ENCODE measurements around the gene HP1BP3. TPM values are rescaled to one million over a fixed set of nuclear protein-coding genes. Genes with fewer than 3 reads are reported as not detected.

HP1BP3 gene
- total RNA-seq, 1 experiment from 2014 or later, result 251 TPM

DNA sequence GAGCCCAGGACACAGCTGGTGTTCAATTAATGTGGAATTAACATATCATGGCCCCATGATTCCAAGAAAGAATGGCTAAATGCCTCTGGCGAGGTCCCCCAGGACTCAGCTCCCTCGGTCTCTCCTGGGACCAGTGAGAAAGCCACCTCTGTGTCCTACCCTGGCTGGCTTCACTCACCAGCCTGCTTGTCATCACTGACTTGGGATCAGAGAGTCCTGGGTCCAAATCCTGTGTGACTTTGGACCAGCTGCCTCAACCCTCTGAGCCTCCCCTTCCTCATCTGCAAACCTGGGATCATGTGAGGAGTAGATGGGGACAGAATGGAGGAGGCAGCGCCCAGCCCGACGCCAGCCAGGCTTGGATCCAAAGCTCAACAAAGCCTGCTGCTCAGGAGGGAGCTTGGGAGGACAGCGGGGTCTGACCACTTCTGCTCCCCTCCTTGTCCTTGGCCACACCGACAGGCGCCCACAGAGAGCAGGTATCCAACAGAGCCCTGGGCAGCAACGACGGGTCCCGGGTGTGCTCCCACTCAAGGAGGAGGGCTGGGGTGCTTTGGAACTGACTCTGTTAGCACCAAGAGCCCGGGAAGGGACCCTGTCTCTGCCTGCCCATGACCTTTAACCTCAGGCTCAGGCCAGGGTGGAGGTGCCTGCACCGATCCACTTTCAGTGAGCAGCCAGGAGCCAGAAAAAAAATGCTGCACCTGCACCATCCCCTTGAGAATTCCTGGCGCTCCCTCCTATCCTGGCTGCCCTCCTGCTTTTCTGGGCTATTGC is 57.8 kb downstream of the HP1BP3 start:
- Histone ChIP-seq H3K4me1 (replicated peaks; ENCODE audit: insufficient read depth) (peaks cover 12% of the 10 kb centered on the region), H3K9me2 (ENCODE audit: insufficient read depth) (no peaks in the 10 kb centered on the region), H4K20me1 (ENCODE audit: insufficient read depth) (no peaks in the 10 kb centered on the region), H3K36me3 (ENCODE audit: low read depth) (no peaks in the 10 kb centered on the region), H3K4me3 (no peak overlapping the region), H3F3A (ENCODE audit: insufficient read depth, low read depth) (peaks cover 11% of the 10 kb centered on the region), H3K9me3 (ENCODE audit: insufficient read depth, low read depth) (no peaks in the 10 kb centered on the region), H3K27ac (no peak overlapping the region), H2AFZ (no peak overlapping the region), H3K79me2 (ENCODE audit: low read depth) (no peaks in the 10 kb centered on the region), H3K4me2 (no peak overlapping the region), H3K27me3 (ENCODE audit: insufficient read depth, low read depth) (no peaks in the 10 kb centered on the region)
- ChIA-PET CTCF (no interaction called here), POLR2A (ENCODE audit: unreplicated experiment) (no interaction called here)
- no peak for DNase-seq
- intact Hi-C loops (cut with micrococcal nuclease; ENCODE audit: unreplicated experiment), result no loop called here
- no TSS peak for BruUV-seq (replicated peaks)
- no peak for TF ChIP-seq EZH2 (IDR thresholded peaks at IDR 0.05; ENCODE audit: low read depth)
- TF ChIP-seq, protein P1, sequence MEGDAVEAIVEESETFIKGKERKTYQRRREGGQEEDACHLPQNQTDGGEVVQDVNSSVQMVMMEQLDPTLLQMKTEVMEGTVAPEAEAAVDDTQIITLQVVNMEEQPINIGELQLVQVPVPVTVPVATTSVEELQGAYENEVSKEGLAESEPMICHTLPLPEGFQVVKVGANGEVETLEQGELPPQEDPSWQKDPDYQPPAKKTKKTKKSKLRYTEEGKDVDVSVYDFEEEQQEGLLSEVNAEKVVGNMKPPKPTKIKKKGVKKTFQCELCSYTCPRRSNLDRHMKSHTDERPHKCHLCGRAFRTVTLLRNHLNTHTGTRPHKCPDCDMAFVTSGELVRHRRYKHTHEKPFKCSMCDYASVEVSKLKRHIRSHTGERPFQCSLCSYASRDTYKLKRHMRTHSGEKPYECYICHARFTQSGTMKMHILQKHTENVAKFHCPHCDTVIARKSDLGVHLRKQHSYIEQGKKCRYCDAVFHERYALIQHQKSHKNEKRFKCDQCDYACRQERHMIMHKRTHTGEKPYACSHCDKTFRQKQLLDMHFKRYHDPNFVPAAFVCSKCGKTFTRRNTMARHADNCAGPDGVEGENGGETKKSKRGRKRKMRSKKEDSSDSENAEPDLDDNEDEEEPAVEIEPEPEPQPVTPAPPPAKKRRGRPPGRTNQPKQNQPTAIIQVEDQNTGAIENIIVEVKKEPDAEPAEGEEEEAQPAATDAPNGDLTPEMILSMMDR (conservative IDR thresholded peaks at IDR 0.05), result no peak

DNA sequence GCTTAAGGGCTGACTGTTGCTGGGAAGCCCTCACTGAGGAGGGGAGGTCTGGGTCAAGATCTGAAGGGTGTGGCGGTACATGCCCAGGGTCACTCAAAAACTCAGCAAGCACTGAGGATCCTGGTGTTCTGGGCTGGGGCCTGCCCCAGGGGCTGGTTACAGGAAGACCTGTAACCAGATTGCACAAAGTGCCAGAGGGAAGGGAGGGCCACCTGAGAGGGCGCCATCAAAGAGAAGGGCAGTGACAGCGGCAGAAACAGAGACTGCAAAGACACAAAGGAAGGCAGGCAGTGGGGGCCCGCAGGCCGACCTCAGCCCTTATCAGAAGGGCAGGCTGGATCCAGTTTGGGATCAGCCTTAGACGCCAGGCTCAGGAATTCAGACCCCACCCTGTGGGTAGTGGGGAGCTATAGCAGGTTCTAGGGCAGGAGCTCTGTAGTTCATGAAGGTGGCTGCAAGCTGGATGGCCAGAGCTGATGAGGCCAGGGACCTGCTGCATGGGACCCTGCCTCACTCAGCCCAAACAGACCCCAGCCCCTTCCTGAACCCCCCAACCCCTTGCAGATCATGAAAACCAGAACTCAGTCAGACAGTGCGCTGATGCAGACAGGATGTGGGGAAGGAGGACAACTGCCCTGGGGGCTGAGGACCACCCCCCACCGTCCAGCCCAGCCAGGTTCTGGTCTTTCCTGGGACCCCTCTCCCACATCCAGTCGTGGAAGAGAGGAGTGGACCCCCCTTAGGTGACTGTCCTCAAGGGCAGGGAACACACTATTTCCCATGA is 58.5 kb downstream of the HP1BP3 start:
- Histone ChIP-seq H3F3A (ENCODE audit: insufficient read depth, low read depth) (peaks cover 4% of the 10 kb centered on the region; the same call in 1 of the 2 replicates), H3K4me2 (no peak overlapping the region), H3K79me2 (ENCODE audit: low read depth) (no peaks in the 10 kb centered on the region), H4K20me1 (ENCODE audit: insufficient read depth) (no peaks in the 10 kb centered on the region), H3K27me3 (ENCODE audit: insufficient read depth, low read depth) (no peaks in the 10 kb centered on the region), H3K36me3 (ENCODE audit: low read depth) (no peaks in the 10 kb centered on the region), H3K9me3 (ENCODE audit: insufficient read depth, low read depth) (no peaks in the 10 kb centered on the region), H2AFZ (no peak overlapping the region), H3K27ac (no peak overlapping the region), H3K4me3 (no peak overlapping the region), H3K9me2 (ENCODE audit: insufficient read depth) (no peaks in the 10 kb centered on the region), H3K4me1 (replicated peaks; ENCODE audit: insufficient read depth) (peaks cover 4% of the 10 kb centered on the region)
- ChIA-PET CTCF (no interaction called here), POLR2A (ENCODE audit: unreplicated experiment) (no interaction called here)
- DNase-seq, result peak in 1 of 2 experiments; percentile 16
- TF ChIP-seq, protein P1 (conservative IDR thresholded peaks at IDR 0.05), result no peak
- TF ChIP-seq EZH2 (IDR thresholded peaks at IDR 0.05; ENCODE audit: low read depth), result no peak
- BruUV-seq (replicated peaks), result no TSS peak
- intact Hi-C loops (cut with micrococcal nuclease; ENCODE audit: unreplicated experiment), result no loop called here

DNA sequence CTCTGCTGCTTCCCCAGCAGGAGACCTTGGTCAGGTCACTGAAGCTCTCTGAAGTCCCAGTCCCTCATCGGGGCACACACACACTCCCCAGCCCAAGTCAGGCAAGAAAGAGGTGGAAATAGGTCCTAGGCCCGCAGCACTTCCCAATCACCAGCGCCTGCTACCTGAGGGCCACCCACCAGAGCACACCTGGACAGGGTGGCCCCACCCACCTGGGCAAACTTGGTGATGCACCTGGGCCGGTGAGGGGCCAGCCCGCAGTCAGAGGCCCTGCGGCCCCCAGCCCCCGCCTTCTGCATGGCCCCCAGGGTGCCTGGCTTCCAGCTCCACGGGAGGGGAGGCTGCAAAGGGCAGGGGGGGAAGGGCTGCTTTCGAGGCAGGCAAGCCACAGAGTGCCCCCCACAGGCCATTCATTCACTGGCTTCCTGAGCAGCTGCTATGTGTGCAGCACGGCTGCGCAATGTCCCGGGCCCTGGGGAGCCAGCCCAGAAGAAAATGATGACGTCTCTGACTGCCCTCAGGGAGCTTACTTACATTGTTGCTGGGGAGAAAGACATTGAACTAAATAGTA is 59.3 kb downstream of the HP1BP3 start:
- no peak for TF ChIP-seq EZH2 (IDR thresholded peaks at IDR 0.05; ENCODE audit: low read depth)
- TF ChIP-seq, protein P1 (conservative IDR thresholded peaks at IDR 0.05), result no peak
- intact Hi-C loops (cut with micrococcal nuclease; ENCODE audit: unreplicated experiment), result no loop called here
- no peaks in the 10 kb centered on the region for H4K20me1 ChIP-seq (ENCODE audit: insufficient read depth)
- H3K27ac ChIP-seq, result no peak overlapping the region
- H3K4me2 ChIP-seq, result no peak overlapping the region
- POLR2A ChIA-PET (ENCODE audit: unreplicated experiment), result no interaction called here
- H3K36me3 ChIP-seq (ENCODE audit: low read depth), result no peaks in the 10 kb centered on the region
- no peaks in the 10 kb centered on the region for H3K27me3 ChIP-seq (ENCODE audit: insufficient read depth, low read depth)
- H3K4me3 ChIP-seq, result no peak overlapping the region
- no peaks in the 10 kb centered on the region; the same call in 1 of the 2 replicates for H3F3A ChIP-seq (ENCODE audit: insufficient read depth, low read depth)
- no peaks in the 10 kb centered on the region for H3K79me2 ChIP-seq (ENCODE audit: low read depth)
- BruUV-seq (replicated peaks), result no TSS peak
- no peak for DNase-seq
- no peaks in the 10 kb centered on the region for H3K4me1 ChIP-seq (replicated peaks; ENCODE audit: insufficient read depth)
- no peaks in the 10 kb centered on the region for H3K9me2 ChIP-seq (ENCODE audit: insufficient read depth)
- H2AFZ ChIP-seq, result no peak overlapping the region
- no peaks in the 10 kb centered on the region for H3K9me3 ChIP-seq (ENCODE audit: insufficient read depth, low read depth)
- CTCF ChIA-PET, result no interaction called here

All from PC-9 (cell line).